Ishikawa (cell line): ENCODE results near the gene IFI44L.

ENCODE experiments used
- CEBPB ChIP-seq: IDR thresholded peaks from 2 replicates; pipeline ENCODE4 v1.6.1; 2012
- CREB1 ChIP-seq: IDR thresholded peaks from 2 replicates; pipeline ENCODE4 v1.6.1; 2012; ENCODE audit warnings: low read depth
- EGR1 ChIP-seq: IDR thresholded peaks from 2 replicates; pipeline ENCODE4 v1.6.1; 2012
- EP300 ChIP-seq: IDR thresholded peaks from 2 replicates; pipeline ENCODE4 v1.6.1; 2012; ENCODE audit warnings: borderline replicate concordance
- FOXM1 ChIP-seq: IDR thresholded peaks from 2 replicates; pipeline ENCODE4 v1.6.1; 2012; ENCODE audit warnings: low read depth, borderline replicate concordance
- NFIC ChIP-seq: IDR thresholded peaks from 2 replicates; pipeline ENCODE4 v1.6.1; 2012
- RAD21 ChIP-seq: IDR thresholded peaks from 2 replicates; pipeline ENCODE4 v1.6.1; 2012; ENCODE audit warnings: low read depth
- TAF1 ChIP-seq: IDR thresholded peaks from 2 replicates; pipeline ENCODE4 v1.6.1; 2012; ENCODE audit warnings: low read depth, mild to moderate bottlenecking
- TEAD4 ChIP-seq: IDR thresholded peaks from 2 replicates; pipeline ENCODE4 v1.6.1; 2012
- USF1 ChIP-seq: IDR thresholded peaks from 2 replicates; pipeline ENCODE4 v1.6.1; 2012
- YY1 ChIP-seq: IDR thresholded peaks from 2 replicates; pipeline ENCODE4 v1.6.1; 2012; ENCODE audit warnings: low read depth
- ZBTB7A ChIP-seq: IDR thresholded peaks from 2 replicates; pipeline ENCODE4 v1.6.1; 2012; ENCODE audit warnings: low read depth
- TF ChIP-seq, protein P1 (sequence below): IDR thresholded peaks from 2 replicates; pipeline ENCODE4 v1.6.1; 2012
- TF ChIP-seq, protein P2 (sequence below): IDR thresholded peaks from 2 replicates; pipeline ENCODE4 v1.6.1; 2012; ENCODE audit warnings: low read depth, mild to moderate bottlenecking

- TF ChIP-seq EP300 (no peak), RAD21 (no peak), YY1 (no peak), TAF1 (no peak), FOXM1 (no peak), EGR1 (no peak), CEBPB (no peak), NFIC (no peak), CREB1 (no peak), USF1 (no peak), ZBTB7A (no peak), TEAD4 (no peak)
- TF ChIP-seq, protein P1, sequence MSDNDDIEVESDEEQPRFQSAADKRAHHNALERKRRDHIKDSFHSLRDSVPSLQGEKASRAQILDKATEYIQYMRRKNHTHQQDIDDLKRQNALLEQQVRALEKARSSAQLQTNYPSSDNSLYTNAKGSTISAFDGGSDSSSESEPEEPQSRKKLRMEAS: no peak
- TF ChIP-seq, protein P2, sequence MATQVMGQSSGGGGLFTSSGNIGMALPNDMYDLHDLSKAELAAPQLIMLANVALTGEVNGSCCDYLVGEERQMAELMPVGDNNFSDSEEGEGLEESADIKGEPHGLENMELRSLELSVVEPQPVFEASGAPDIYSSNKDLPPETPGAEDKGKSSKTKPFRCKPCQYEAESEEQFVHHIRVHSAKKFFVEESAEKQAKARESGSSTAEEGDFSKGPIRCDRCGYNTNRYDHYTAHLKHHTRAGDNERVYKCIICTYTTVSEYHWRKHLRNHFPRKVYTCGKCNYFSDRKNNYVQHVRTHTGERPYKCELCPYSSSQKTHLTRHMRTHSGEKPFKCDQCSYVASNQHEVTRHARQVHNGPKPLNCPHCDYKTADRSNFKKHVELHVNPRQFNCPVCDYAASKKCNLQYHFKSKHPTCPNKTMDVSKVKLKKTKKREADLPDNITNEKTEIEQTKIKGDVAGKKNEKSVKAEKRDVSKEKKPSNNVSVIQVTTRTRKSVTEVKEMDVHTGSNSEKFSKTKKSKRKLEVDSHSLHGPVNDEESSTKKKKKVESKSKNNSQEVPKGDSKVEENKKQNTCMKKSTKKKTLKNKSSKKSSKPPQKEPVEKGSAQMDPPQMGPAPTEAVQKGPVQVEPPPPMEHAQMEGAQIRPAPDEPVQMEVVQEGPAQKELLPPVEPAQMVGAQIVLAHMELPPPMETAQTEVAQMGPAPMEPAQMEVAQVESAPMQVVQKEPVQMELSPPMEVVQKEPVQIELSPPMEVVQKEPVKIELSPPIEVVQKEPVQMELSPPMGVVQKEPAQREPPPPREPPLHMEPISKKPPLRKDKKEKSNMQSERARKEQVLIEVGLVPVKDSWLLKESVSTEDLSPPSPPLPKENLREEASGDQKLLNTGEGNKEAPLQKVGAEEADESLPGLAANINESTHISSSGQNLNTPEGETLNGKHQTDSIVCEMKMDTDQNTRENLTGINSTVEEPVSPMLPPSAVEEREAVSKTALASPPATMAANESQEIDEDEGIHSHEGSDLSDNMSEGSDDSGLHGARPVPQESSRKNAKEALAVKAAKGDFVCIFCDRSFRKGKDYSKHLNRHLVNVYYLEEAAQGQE: no peak
Observed at GRCh38 chr1:78606274-78606673, 14.0 kb upstream of the IFI44L start.
